B cell (primary cell): ENCODE measurements around the gene ADAMTS16. TPM values are rescaled to one million over a fixed set of nuclear protein-coding genes. Genes with fewer than 3 reads are reported as not detected.

ENCODE experiments used
- ATAC-seq: fragments of 200-7000 bp; cut with Tn5 transposase; one replicate; pipeline ENCODE4 v1.10.0; 2021; ENCODE audit warnings: low read depth, mild to moderate bottlenecking, moderate number of reproducible peaks, moderate library complexity
- CTCF ChIA-PET: fragments of 350-600 bp; sonication (Branson Sonifier 250); formaldehyde crosslinking; loops from one replicate; lab custom pipeline; 2021; ENCODE audit warnings: antibody characterized with exemption, inconsistent platforms; lab: Charles Lee
- POLR2A ChIA-PET: fragments of 350-600 bp; sonication (Branson Sonifier 250); formaldehyde crosslinking; loops from one replicate; lab custom pipeline; 2021; ENCODE audit warnings: antibody characterized with exemption; lab: Charles Lee
- DNase-seq: peaks from one replicate; pipeline ENCODE4 v3.0.0; 2013
- H2AFZ ChIP-seq: 2 replicates; pipeline ENCODE4 v1.6.1; 2012; ENCODE audit warnings: mild to moderate bottlenecking, low read depth, low read length; ENCODE audit not compliant: insufficient read depth, poor library complexity, severe bottlenecking
- H3K27ac ChIP-seq, 2 donors: 1 replicate in 1 of 2; 2 replicates in 1 of 2; pipeline ENCODE4 v1.5.1; 2012 to 2013; ENCODE audit warnings: low read length in 2 of 2, mild to moderate bottlenecking in 2 of 2, moderate library complexity in 1 of 2
- H3K27me3 ChIP-seq, 4 experiments: fragments of 200-600 bp in 1 of 4; sonication (generic) in 1 of 4; replicated peaks in 1 of 4; 1 replicate in 2 of 4; 2 replicates in 2 of 4; pipeline versions ENCODE4 v1.6.1 to v1.7.0; 2013 to 2016; ENCODE audit warnings: low read length in 3 of 4, mild to moderate bottlenecking in 2 of 4, mixed read lengths in 1 of 4, moderate library complexity in 1 of 4; ENCODE audit not compliant: insufficient read depth in 4 of 4, control insufficient read depth in 3 of 4; ENCODE audit errors: control extremely low read depth in 1 of 4
- H3K36me3 ChIP-seq, 2 experiments: replicated peaks in 1 of 2; 1 replicate in 1 of 2; 2 replicates in 1 of 2; pipeline versions ENCODE4 v1.6.1 to v1.7.1; 2013; ENCODE audit warnings: low read length in 1 of 2; ENCODE audit not compliant: insufficient read depth in 2 of 2, control insufficient read depth in 1 of 2; ENCODE audit errors: control extremely low read depth in 1 of 2, extremely low read depth in 1 of 2
- H3K4me1 ChIP-seq, 2 donors: fragments of 200-600 bp in 1 of 2; sonication (generic) in 1 of 2; 1 replicate in 1 of 2; 2 replicates in 1 of 2; pipeline versions ENCODE4 v1.5.1 to v1.6.1; 2013 to 2017; ENCODE audit warnings: low read length in 2 of 2; ENCODE audit not compliant: control insufficient read depth in 2 of 2, insufficient read depth in 2 of 2
- H3K4me2 ChIP-seq: replicated peaks from 2 replicates; pipeline ENCODE3; 2012; ENCODE audit warnings: mild to moderate bottlenecking, low read depth, low read length; ENCODE audit not compliant: poor library complexity, severe bottlenecking
- H3K4me3 ChIP-seq, 5 experiments: fragments of 200-600 bp in 1 of 5; sonication (generic) in 1 of 5; 1 replicate in 3 of 5; 2 replicates in 2 of 5; pipeline versions ENCODE4 v1.5.1 to v1.7.0; 2011 to 2016; ENCODE audit warnings: low read length in 4 of 5, mild to moderate bottlenecking in 4 of 5, low read depth in 2 of 5, control low read depth in 1 of 5, moderate library complexity in 1 of 5; ENCODE audit not compliant: insufficient read depth in 1 of 5; ENCODE audit errors: control extremely low read depth in 1 of 5, extremely low read depth in 1 of 5
- H3K79me2 ChIP-seq: fragments of 200-600 bp; sonication (generic); one replicate; pipeline ENCODE4 v1.6.0; 2016; ENCODE audit warnings: low read length; ENCODE audit not compliant: control insufficient read depth, insufficient read depth
- H3K9ac ChIP-seq: fragments of 200-600 bp; sonication (generic); 2 replicates; pipeline ENCODE4 v1.6.1; 2017; ENCODE audit warnings: mild to moderate bottlenecking, low read length, moderate library complexity
- H3K9me3 ChIP-seq, 3 donors: one replicate each; pipeline versions ENCODE4 v1.6.1 to v1.7.1; 2013; ENCODE audit warnings: low read length in 2 of 3; ENCODE audit not compliant: control insufficient read depth in 2 of 3, insufficient read depth in 1 of 3; ENCODE audit errors: control extremely low read depth in 1 of 3
- H4K20me1 ChIP-seq: 2 replicates; pipeline ENCODE4 v1.6.0; 2012; ENCODE audit warnings: mild to moderate bottlenecking, low read length; ENCODE audit not compliant: insufficient read depth, control insufficient read depth, poor library complexity, severe bottlenecking
- H3K27ac Mint-ChIP-seq: one replicate; pipeline ENCODE4 v1.8.0; 2021; ENCODE audit warnings: mixed read lengths
- H3K27me3 Mint-ChIP-seq: one replicate; pipeline ENCODE4 v1.8.0; 2021; ENCODE audit warnings: mixed read lengths
- H3K4me1 Mint-ChIP-seq: one replicate; pipeline ENCODE4 v1.8.0; 2021; ENCODE audit warnings: mixed read lengths
- H3K4me3 Mint-ChIP-seq: one replicate; pipeline ENCODE4 v1.8.0; 2021; ENCODE audit warnings: mixed read lengths
- H3K9me3 Mint-ChIP-seq: one replicate; pipeline ENCODE4 v1.8.0; 2022; ENCODE audit warnings: mixed read lengths; ENCODE audit not compliant: insufficient read depth
- CTCF ChIP-seq: fragments of 200-600 bp; IDR thresholded peaks from one replicate; pipeline ENCODE4 v1.8.0; 2022; ENCODE audit warnings: antibody characterized with exemption, mild to moderate bottlenecking
- EZH2 ChIP-seq: IDR thresholded peaks from 2 replicates; pipeline ENCODE4 v1.6.1; 2012; ENCODE audit warnings: borderline replicate concordance, low read depth, mild to moderate bottlenecking, moderate library complexity, low read length; ENCODE audit not compliant: insufficient read depth, poor library complexity, severe bottlenecking
- WGBS: methylation state at CpG from one replicate; pipeline ENCODE4 v1.1.5; 2013; ENCODE audit warnings: missing lambda C conversion rate; ENCODE audit not compliant: insufficient coverage; 5-methylcytosine and 5-hydroxymethylcytosine counted together
- intact Hi-C: fragments of 100-400 bp; cut with micrococcal nuclease; formaldehyde crosslinking; loops from one replicate; pipeline ENCODE4 v1.10.0; 2022
- polyA plus RNA-seq: library from polyadenylated mRNA; depleted of rRNA; stranded (reverse); fragments of >200 nt; gene quantifications from 2 replicates; pipeline ENCODE4 v1.2.3, GENCODE V29; 2012
- total RNA-seq, 2 donors: library from RNA; stranded (reverse); fragments of 120-200 nt in 1 of 2; gene quantifications; 1 replicate in 1 of 2; 2 replicates in 1 of 2; pipeline versions ENCODE4 v1.2.3 to v1.2.4, GENCODE V29; 2013 to 2022

ADAMTS16 gene
- total and polyA plus RNA-seq, 2 donors (not counting 1 experiment from before 2014, with no cell fraction given) = not detected

- no peaks in the 10 kb centered on the region for H3K4me1 ChIP-seq
- no peak overlapping the region for H3K4me3 ChIP-seq
- H3K79me2 ChIP-seq = no peaks in the 10 kb centered on the region
- H4K20me1 ChIP-seq = no peaks in the 10 kb centered on the region
- H3K27ac Mint-ChIP-seq = no peak overlapping the region
- no peaks in the 10 kb centered on the region for H3K4me1 Mint-ChIP-seq
- intact Hi-C loops = no loop called here
- H3K36me3 ChIP-seq = no peaks in the 10 kb centered on the region
- no peak overlapping the region for H3K9ac ChIP-seq
- no peak overlapping the region for H3K4me3 Mint-ChIP-seq
- peaks cover 0 to 26% (median 0%) of the 10 kb centered on the region in 3 donors for H3K9me3 ChIP-seq
- no peak for TF ChIP-seq CTCF
- no peak for TF ChIP-seq EZH2
- peaks cover 3% of the 10 kb centered on the region for H3K27me3 Mint-ChIP-seq
- no peak overlapping the region for H3K27ac ChIP-seq
- DNase-seq (no peak), ATAC-seq (no peak)
- no peaks in the 10 kb centered on the region for H3K27me3 ChIP-seq
- H3K4me2 ChIP-seq = no peak overlapping the region
- H3K9me3 Mint-ChIP-seq = no peaks in the 10 kb centered on the region
- H2AFZ ChIP-seq = no peak overlapping the region
- POLR2A ChIA-PET = no interaction called here
- CTCF ChIA-PET = no interaction called here
- WGBS = 72% methylated on average over 4 of the region's 4 CpGs
Observed at GRCh38 chr5:5295351-5295750, 155.2 kb downstream of the ADAMTS16 start.

GRCh38 chr5:5296051-5296450 is 155.9 kb downstream of the ADAMTS16 start:
- peaks cover 0 to 28% (median 0%) of the 10 kb centered on the region in 3 donors for H3K9me3 ChIP-seq
- no peak for ATAC-seq
- no peak overlapping the region for H3K4me3 Mint-ChIP-seq
- CTCF ChIA-PET = no interaction called here
- H3K27me3 Mint-ChIP-seq = peaks cover 3% of the 10 kb centered on the region
- H3K4me3 ChIP-seq = no peak overlapping the region
- no peaks in the 10 kb centered on the region for H3K79me2 ChIP-seq
- intact Hi-C loops = no loop called here
- H4K20me1 ChIP-seq = no peaks in the 10 kb centered on the region
- H3K27me3 ChIP-seq = no peaks in the 10 kb centered on the region
- no peak overlapping the region for H3K9ac ChIP-seq
- H3K4me2 ChIP-seq = no peak overlapping the region
- no peaks in the 10 kb centered on the region for H3K36me3 ChIP-seq
- H3K4me1 ChIP-seq = no peaks in the 10 kb centered on the region
- POLR2A ChIA-PET = no interaction called here
- H2AFZ ChIP-seq = no peak overlapping the region
- H3K27ac Mint-ChIP-seq = no peak overlapping the region
- H3K27ac ChIP-seq = no peak overlapping the region
- H3K4me1 Mint-ChIP-seq = no peaks in the 10 kb centered on the region
- TF ChIP-seq EZH2 = no peak
- TF ChIP-seq CTCF = no peak
- WGBS = 100% methylated on average over 2 of the region's 6 CpGs
- no peaks in the 10 kb centered on the region for H3K9me3 Mint-ChIP-seq
- DNase-seq = no peak
